HEK293 (cell line): ENCODE data around the gene NCSTN.

Source experiments
- CTCF ChIA-PET: fragments of 350-600 bp; formaldehyde crosslinking; extraction: SDS; loops from one replicate; lab custom pipeline; 2021; ENCODE audit warnings: antibody characterized with exemption; lab: Yijun Ruan, JAX
- POLR2A ChIA-PET: fragments of 300-600 bp; formaldehyde crosslinking; extraction: SDS; loops from one replicate; lab custom pipeline; 2020; ENCODE audit warnings: antibody characterized with exemption, inconsistent platforms; lab: Yijun Ruan, JAX
- H3K27ac ChIP-seq: fragments of 200-500 bp; sonication (Bioruptor generic); 2 replicates; pipeline ENCODE4 v1.5.1; 2014; ENCODE audit warnings: low read depth, low read length, control low read depth, inconsistent platforms; ENCODE audit errors: extremely low read depth
- H3K36me3 ChIP-seq, 2 experiments: fragments of 200-500 bp in 1 of 2; sonication (Bioruptor generic) in 1 of 2; 1 replicate in 1 of 2; 2 replicates in 1 of 2; pipeline ENCODE4 v1.5.1; 2014 to 2017; ENCODE audit warnings: inconsistent platforms in 2 of 2, low read length in 2 of 2; ENCODE audit not compliant: control insufficient read depth in 2 of 2, insufficient read depth in 1 of 2
- H3K4me1 ChIP-seq: fragments of 200-500 bp; sonication (Bioruptor generic); 2 replicates; pipeline ENCODE4 v1.5.1; 2014; ENCODE audit warnings: mild to moderate bottlenecking, low read length, inconsistent platforms; ENCODE audit not compliant: control insufficient read depth, insufficient read depth
- H3K4me3 ChIP-seq: 2 replicates; pipeline ENCODE4 v1.5.1; 2011; ENCODE audit warnings: low read depth, mild to moderate bottlenecking, control low read depth, low read length, moderate library complexity
- H3K9me3 ChIP-seq: fragments of 200-500 bp; sonication (Bioruptor generic); 2 replicates; pipeline ENCODE4 v1.5.1; 2014; ENCODE audit warnings: low read depth, low read length, inconsistent platforms; ENCODE audit not compliant: control insufficient read depth, insufficient read depth
- KLF10 ChIP-seq: fragments of 450-650 bp; IDR thresholded peaks from 2 replicates; pipeline ENCODE4 v1.5.1; 2018; ENCODE audit warnings: missing biosample characterization, mild to moderate bottlenecking, missing genetic modification characterization
- MEIS1 ChIP-seq: sonication (generic); formaldehyde crosslinking; IDR thresholded peaks from 2 replicates; pipeline ENCODE4 v1.8.1; 2022; ENCODE audit warnings: missing genetic modification reagents, mild to moderate bottlenecking, borderline replicate concordance
- ZNF10 ChIP-seq: fragments of 450-650 bp; formaldehyde crosslinking; IDR thresholded peaks from 2 replicates; pipeline ENCODE4 v1.5.1; 2017; ENCODE audit warnings: missing biosample characterization, missing genetic modification characterization
- TF ChIP-seq, protein P1 (sequence below): fragments of 450-650 bp; formaldehyde crosslinking; IDR thresholded peaks from 2 replicates; pipeline ENCODE4 v1.5.1; 2016; ENCODE audit warnings: missing biosample characterization, missing genetic modification characterization, borderline replicate concordance
- TF ChIP-seq, protein P2 (sequence below): fragments of 450-650 bp; formaldehyde crosslinking; IDR thresholded peaks from 2 replicates; pipeline ENCODE4 v1.5.1; 2016; ENCODE audit warnings: missing biosample characterization, missing genetic modification characterization
- TF ChIP-seq, protein P3 (sequence below): fragments of 450-650 bp; formaldehyde crosslinking; IDR thresholded peaks from 2 replicates; pipeline ENCODE4 v1.5.1; 2017; ENCODE audit warnings: missing biosample characterization, missing genetic modification characterization
- TF ChIP-seq, protein P4 (sequence below): fragments of 450-650 bp; formaldehyde crosslinking; IDR thresholded peaks from 2 replicates; pipeline ENCODE4 v1.5.1; 2016; ENCODE audit warnings: missing biosample characterization, missing genetic modification characterization

NCSTN gene

DNA sequence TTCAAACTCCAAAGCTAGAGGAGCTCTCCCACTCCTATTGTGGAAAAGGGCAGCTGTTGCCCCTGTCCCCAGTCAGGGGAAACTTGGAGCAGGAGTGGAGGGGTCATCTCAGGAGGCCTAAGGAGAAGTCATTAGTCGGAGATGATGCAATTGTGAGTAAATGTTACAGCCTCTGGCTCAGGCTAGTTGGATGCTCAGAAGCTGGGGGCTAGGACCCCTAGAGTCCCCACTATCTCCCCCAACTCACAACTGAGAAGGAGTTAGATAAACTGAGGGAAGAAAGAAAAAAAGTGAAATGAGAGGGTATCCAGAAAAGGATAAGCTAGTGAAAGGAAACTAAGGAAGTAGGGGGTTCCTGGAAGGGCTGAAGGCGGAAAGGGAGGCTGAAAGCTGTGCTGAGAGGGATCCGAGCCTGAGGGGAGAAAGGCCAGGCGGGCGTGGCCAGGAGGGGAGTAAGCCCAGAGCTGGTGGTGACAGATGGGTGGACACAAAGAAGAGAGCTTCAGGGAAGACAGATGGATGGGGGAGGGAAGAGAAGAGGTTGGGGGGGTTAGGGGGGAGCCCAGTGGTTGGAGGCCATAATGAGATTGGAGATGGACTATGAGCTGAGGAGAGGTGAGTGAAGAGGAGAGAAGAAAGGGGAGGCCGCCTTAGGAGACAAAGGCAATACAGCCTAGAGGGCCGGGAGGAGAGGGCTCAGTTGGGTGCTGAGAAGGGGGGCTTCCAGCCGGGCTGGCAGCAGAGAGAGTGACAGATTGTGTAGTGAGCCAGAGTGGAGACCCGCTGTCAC lies 19.2 kb downstream of the NCSTN start (continued):
- TF ChIP-seq, protein P1, sequence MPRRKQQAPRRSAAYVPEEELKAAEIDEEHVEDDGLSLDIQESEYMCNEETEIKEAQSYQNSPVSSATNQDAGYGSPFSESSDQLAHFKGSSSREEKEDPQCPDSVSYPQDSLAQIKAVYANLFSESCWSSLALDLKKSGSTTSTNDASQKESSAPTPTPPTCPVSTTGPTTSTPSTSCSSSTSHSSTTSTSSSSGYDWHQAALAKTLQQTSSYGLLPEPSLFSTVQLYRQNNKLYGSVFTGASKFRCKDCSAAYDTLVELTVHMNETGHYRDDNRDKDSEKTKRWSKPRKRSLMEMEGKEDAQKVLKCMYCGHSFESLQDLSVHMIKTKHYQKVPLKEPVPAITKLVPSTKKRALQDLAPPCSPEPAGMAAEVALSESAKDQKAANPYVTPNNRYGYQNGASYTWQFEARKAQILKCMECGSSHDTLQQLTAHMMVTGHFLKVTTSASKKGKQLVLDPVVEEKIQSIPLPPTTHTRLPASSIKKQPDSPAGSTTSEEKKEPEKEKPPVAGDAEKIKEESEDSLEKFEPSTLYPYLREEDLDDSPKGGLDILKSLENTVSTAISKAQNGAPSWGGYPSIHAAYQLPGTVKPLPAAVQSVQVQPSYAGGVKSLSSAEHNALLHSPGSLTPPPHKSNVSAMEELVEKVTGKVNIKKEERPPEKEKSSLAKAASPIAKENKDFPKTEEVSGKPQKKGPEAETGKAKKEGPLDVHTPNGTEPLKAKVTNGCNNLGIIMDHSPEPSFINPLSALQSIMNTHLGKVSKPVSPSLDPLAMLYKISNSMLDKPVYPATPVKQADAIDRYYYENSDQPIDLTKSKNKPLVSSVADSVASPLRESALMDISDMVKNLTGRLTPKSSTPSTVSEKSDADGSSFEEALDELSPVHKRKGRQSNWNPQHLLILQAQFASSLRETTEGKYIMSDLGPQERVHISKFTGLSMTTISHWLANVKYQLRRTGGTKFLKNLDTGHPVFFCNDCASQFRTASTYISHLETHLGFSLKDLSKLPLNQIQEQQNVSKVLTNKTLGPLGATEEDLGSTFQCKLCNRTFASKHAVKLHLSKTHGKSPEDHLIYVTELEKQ (tag by site-specific recombination), result no peak
- TF ChIP-seq, protein P2, sequence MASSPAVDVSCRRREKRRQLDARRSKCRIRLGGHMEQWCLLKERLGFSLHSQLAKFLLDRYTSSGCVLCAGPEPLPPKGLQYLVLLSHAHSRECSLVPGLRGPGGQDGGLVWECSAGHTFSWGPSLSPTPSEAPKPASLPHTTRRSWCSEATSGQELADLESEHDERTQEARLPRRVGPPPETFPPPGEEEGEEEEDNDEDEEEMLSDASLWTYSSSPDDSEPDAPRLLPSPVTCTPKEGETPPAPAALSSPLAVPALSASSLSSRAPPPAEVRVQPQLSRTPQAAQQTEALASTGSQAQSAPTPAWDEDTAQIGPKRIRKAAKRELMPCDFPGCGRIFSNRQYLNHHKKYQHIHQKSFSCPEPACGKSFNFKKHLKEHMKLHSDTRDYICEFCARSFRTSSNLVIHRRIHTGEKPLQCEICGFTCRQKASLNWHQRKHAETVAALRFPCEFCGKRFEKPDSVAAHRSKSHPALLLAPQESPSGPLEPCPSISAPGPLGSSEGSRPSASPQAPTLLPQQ (tag by site-specific recombination), result peak; percentile 27; the same call in 1 of the 2 replicates
- TF ChIP-seq, protein P3, sequence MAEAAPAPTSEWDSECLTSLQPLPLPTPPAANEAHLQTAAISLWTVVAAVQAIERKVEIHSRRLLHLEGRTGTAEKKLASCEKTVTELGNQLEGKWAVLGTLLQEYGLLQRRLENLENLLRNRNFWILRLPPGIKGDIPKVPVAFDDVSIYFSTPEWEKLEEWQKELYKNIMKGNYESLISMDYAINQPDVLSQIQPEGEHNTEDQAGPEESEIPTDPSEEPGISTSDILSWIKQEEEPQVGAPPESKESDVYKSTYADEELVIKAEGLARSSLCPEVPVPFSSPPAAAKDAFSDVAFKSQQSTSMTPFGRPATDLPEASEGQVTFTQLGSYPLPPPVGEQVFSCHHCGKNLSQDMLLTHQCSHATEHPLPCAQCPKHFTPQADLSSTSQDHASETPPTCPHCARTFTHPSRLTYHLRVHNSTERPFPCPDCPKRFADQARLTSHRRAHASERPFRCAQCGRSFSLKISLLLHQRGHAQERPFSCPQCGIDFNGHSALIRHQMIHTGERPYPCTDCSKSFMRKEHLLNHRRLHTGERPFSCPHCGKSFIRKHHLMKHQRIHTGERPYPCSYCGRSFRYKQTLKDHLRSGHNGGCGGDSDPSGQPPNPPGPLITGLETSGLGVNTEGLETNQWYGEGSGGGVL (tag by site-specific recombination), result peak; percentile 82
- TF ChIP-seq KLF10 (tag by site-specific recombination), result no peak

DNA sequence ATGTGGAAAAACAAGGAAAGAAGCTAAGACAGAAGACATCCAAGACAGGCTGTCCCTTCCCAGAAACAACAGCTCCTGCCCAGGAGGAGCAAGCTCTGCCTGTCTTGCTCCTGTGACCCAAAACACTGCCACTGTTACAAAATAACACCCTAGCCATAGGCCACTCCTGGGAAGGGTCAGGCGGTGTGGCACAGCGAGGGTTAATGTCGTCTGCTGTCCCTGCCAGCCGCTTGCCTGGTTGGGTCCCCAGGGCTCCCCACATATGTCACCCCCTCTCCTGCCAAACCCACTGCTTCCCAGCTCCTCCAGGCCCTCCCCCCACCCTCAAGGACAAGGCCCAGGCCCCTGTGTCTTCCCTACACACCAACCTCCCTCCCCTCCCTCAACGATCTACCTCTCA lies 19.8 kb downstream of the NCSTN start:
- 0 out of 2 replicates have a peak, but pooled peaks cover 2% of the 10 kb centered on the region for H3K4me1 ChIP-seq
- H3K36me3 ChIP-seq, result peaks cover 6 to 25% of the 10 kb centered on the region in 2 experiments; a peak in 1 of 3 replicates
- no peak overlapping the region for H3K4me3 ChIP-seq
- TF ChIP-seq, protein P4, sequence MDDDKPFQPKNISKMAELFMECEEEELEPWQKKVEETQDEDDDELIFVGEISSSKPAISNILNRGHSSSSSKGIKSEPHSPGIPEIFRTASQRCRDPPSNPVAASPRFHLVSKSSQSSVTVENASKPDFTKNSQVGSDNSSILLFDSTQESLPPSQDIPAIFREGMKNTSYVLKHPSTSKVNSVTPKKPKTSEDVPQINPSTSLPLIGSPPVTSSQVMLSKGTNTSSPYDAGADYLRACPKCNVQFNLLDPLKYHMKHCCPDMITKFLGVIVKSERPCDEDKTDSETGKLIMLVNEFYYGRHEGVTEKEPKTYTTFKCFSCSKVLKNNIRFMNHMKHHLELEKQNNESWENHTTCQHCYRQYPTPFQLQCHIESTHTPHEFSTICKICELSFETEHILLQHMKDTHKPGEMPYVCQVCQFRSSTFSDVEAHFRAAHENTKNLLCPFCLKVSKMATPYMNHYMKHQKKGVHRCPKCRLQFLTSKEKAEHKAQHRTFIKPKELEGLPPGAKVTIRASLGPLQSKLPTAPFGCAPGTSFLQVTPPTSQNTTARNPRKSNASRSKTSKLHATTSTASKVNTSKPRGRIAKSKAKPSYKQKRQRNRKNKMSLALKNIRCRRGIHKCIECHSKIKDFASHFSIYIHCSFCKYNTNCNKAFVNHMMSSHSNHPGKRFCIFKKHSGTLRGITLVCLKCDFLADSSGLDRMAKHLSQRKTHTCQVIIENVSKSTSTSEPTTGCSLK (tag by site-specific recombination), result no peak
- no peak for TF ChIP-seq ZNF10 (tag by site-specific recombination)
- no peak for TF ChIP-seq MEIS1 (CRISPR knock-in tag)
- TF ChIP-seq, protein P3 (tag by site-specific recombination), result 0 out of 2 replicates have a peak, but pooled peaks have one; percentile 6
- TF ChIP-seq, all 188 proteins: peak for 1
- ChIA-PET CTCF (interaction anchor here (0.9 to 3.7 kb wide), 5 partner anchors 11 to 110 kb away, joined by 3 to 22 read pairs (median 6); no protein-coding TSS in a partner anchor), POLR2A (interaction anchor here (1.7 to 2.6 kb wide), 2 partner anchors 11 to 439 kb away, joined by 6 to 7 read pairs; partner anchors contain the start of gene TAGLN2)
- H3K9me3 ChIP-seq, result no peaks in the 10 kb centered on the region
- H3K27ac ChIP-seq, result no peak overlapping the region; the same call in 1 of the 2 replicates
